WERI-Rb-1 (cell line): ENCODE measurements around the gene RAD51B.

Experiments used
- DNase-seq: peaks from one replicate; pipeline ENCODE4 v3.0.0-alpha.2; 2020
- H3K27ac ChIP-seq: fragments of 250-450 bp; sonication (Bioruptor Pico); 2 replicates; pipeline ENCODE4 v1.5.1; 2020; ENCODE audit warnings: mild to moderate bottlenecking, moderate library complexity
- H3K27me3 ChIP-seq: fragments of 250-450 bp; sonication (Bioruptor Pico); 2 replicates; pipeline ENCODE4 v1.5.1; 2021; ENCODE audit warnings: mild to moderate bottlenecking, low read depth, moderate library complexity; ENCODE audit not compliant: insufficient read depth, severe bottlenecking
- H3K36me3 ChIP-seq: fragments of 250-450 bp; sonication (Bioruptor Pico); 2 replicates; pipeline ENCODE4 v1.5.1; 2020; ENCODE audit warnings: mild to moderate bottlenecking, moderate library complexity
- H3K4me3 ChIP-seq: 2 replicates; pipeline ENCODE4 v1.5.1; 2011; ENCODE audit warnings: low read depth, mild to moderate bottlenecking, control low read depth, low read length
- H3K9me3 ChIP-seq: fragments of 250-450 bp; sonication (Bioruptor Pico); 2 replicates; pipeline ENCODE4 v1.5.1; 2021; ENCODE audit warnings: mild to moderate bottlenecking, moderate library complexity; ENCODE audit not compliant: severe bottlenecking
- CTCF ChIP-seq: IDR thresholded peaks from 2 replicates; pipeline ENCODE4 v1.5.1; 2011; ENCODE audit warnings: low read depth, mild to moderate bottlenecking, control low read depth, inconsistent platforms, low read length

RAD51B gene

GRCh38 chr14:68451696-68452373 lies 632.3 kb downstream of the RAD51B start:
- H3K36me3 ChIP-seq: no peaks in the 10 kb centered on the region
- no peak overlapping the region for H3K4me3 ChIP-seq
- peaks cover 3% of the 10 kb centered on the region for H3K9me3 ChIP-seq
- H3K27ac ChIP-seq: no peak overlapping the region
- H3K27me3 ChIP-seq: no peaks in the 10 kb centered on the region
- no peak for TF ChIP-seq CTCF
- DNase-seq: no peak

GRCh38 chr14:68458253-68458652 lies 638.7 kb downstream of the RAD51B start:
- no peak for TF ChIP-seq CTCF
- Histone ChIP-seq H3K36me3 (no peaks in the 10 kb centered on the region), H3K9me3 (peaks cover 3% of the 10 kb centered on the region), H3K27ac (no peak overlapping the region), H3K27me3 (no peaks in the 10 kb centered on the region), H3K4me3 (no peak overlapping the region)
- no peak for DNase-seq

GRCh38 chr14:68458840-68459469 lies 639.4 kb downstream of the RAD51B start:
- no peaks in the 10 kb centered on the region for H3K27me3 ChIP-seq
- H3K36me3 ChIP-seq: no peaks in the 10 kb centered on the region
- peaks cover 3% of the 10 kb centered on the region for H3K9me3 ChIP-seq
- DNase-seq: peak; percentile 72
- H3K4me3 ChIP-seq: no peak overlapping the region
- no peak for TF ChIP-seq CTCF
- peak overlapping the region; percentile 71 for H3K27ac ChIP-seq

GRCh38 chr14:68459480-68460136 lies 640.0 kb downstream of the RAD51B start:
- peaks cover under 1% of the 10 kb centered on the region for H3K9me3 ChIP-seq
- no peak overlapping the region for H3K4me3 ChIP-seq
- peak overlapping the region; percentile 71 for H3K27ac ChIP-seq
- DNase-seq: no peak
- no peak for TF ChIP-seq CTCF
- H3K36me3 ChIP-seq: no peaks in the 10 kb centered on the region
- no peaks in the 10 kb centered on the region for H3K27me3 ChIP-seq

- no peaks in the 10 kb centered on the region for H3K27me3 ChIP-seq
- H3K27ac ChIP-seq: no peak overlapping the region
- H3K4me3 ChIP-seq: no peak overlapping the region
- TF ChIP-seq CTCF: no peak
- no peaks in the 10 kb centered on the region for H3K9me3 ChIP-seq
- H3K36me3 ChIP-seq: no peaks in the 10 kb centered on the region
- DNase-seq: no peak
Observed at GRCh38 chr14:68460541-68460940, 641.0 kb downstream of the RAD51B start.
